WTC11 (cell line): ENCODE results near the gene EGFR.

ENCODE experiments used
- ARID4B ChIP-seq: sonication (generic); formaldehyde crosslinking; IDR thresholded peaks from 2 replicates; pipeline ENCODE4 v1.8.0; 2023; ENCODE audit warnings: missing genetic modification reagents, mild to moderate bottlenecking, borderline replicate concordance
- CREB1 ChIP-seq: sonication (generic); formaldehyde crosslinking; IDR thresholded peaks from 2 replicates; pipeline ENCODE4 v1.8.0; 2023; ENCODE audit warnings: mild to moderate bottlenecking, missing genetic modification reagents
- CTCF ChIP-seq: fragments of 200-600 bp; IDR thresholded peaks from 2 replicates; pipeline ENCODE4 v1.8.0; 2022; ENCODE audit warnings: antibody characterized with exemption
- ERG ChIP-seq: fragments of 250-450 bp; sonication (Bioruptor Pico); IDR thresholded peaks from 2 replicates; pipeline ENCODE4 v1.8.0; 2021; ENCODE audit warnings: mild to moderate bottlenecking
- GABPB1 ChIP-seq: sonication (generic); formaldehyde crosslinking; IDR thresholded peaks from 2 replicates; pipeline ENCODE4 v1.8.1; 2023; ENCODE audit warnings: mild to moderate bottlenecking, missing genetic modification reagents
- MLX ChIP-seq: sonication (generic); formaldehyde crosslinking; IDR thresholded peaks from 2 replicates; pipeline ENCODE4 v1.8.1; 2023; ENCODE audit warnings: mild to moderate bottlenecking, missing genetic modification reagents, moderate library complexity
- NFYB ChIP-seq: sonication (generic); formaldehyde crosslinking; conservative IDR thresholded peaks from 2 replicates; pipeline ENCODE4 v1.8.0; 2022; ENCODE audit warnings: low read depth, missing genetic modification reagents
- NR2C2 ChIP-seq: sonication (generic); formaldehyde crosslinking; IDR thresholded peaks from 2 replicates; pipeline ENCODE4 v1.8.0; 2022; ENCODE audit warnings: mild to moderate bottlenecking, missing genetic modification reagents
- SP1 ChIP-seq: sonication (generic); formaldehyde crosslinking; conservative IDR thresholded peaks from 2 replicates; pipeline ENCODE4 v1.8.1; 2022; ENCODE audit warnings: missing genetic modification reagents
- USF2 ChIP-seq: sonication (generic); formaldehyde crosslinking; IDR thresholded peaks from 2 replicates; pipeline ENCODE4 v1.8.1; 2023; ENCODE audit warnings: mild to moderate bottlenecking, missing genetic modification reagents, moderate library complexity
- ZNF121 ChIP-seq: sonication (generic); formaldehyde crosslinking; IDR thresholded peaks from 2 replicates; pipeline ENCODE4 v1.8.0; 2023; ENCODE audit warnings: missing genetic modification reagents
- ZSCAN18 ChIP-seq: fragments of 250-450 bp; sonication (Bioruptor Pico); IDR thresholded peaks from 2 replicates; pipeline ENCODE4 v2.1.2; 2022; ENCODE audit warnings: mild to moderate bottlenecking, moderate library complexity

- TF ChIP-seq NR2C2 (CRISPR knock-in tag) = no peak
- no peak for TF ChIP-seq CTCF
- no peak for TF ChIP-seq GABPB1
- TF ChIP-seq ERG (CRISPR knock-in tag) = no peak
- TF ChIP-seq ARID4B = no peak
- no peak for TF ChIP-seq CREB1 (CRISPR knock-in tag)
- TF ChIP-seq ZSCAN18 (CRISPR knock-in tag) = no peak
- TF ChIP-seq MLX (CRISPR knock-in tag) = no peak
- TF ChIP-seq SP1 (CRISPR knock-in tag) = no peak
- TF ChIP-seq ZNF121 (CRISPR knock-in tag) = no peak
- no peak for TF ChIP-seq USF2 (CRISPR knock-in tag)
- no peak for TF ChIP-seq NFYB (CRISPR knock-in tag)
These were observed 180.0 kb downstream of the EGFR start for GRCh38 chr7:55198634-55199392.
